Fibroblast of lung (primary cell): ENCODE measurements around the gene CHPF2.

ENCODE experiments used
- CTCF ChIP-seq, 2 donors: IDR thresholded peaks in 1 of 2; conservative IDR thresholded peaks in 1 of 2; 1 replicate in 1 of 2; 2 replicates in 1 of 2; pipeline ENCODE4 v1.5.1; 2011 to 2012; ENCODE audit warnings: low read length in 2 of 2, control low read depth in 1 of 2, inconsistent platforms in 1 of 2, low read depth in 1 of 2, mild to moderate bottlenecking in 1 of 2
- EZH2 ChIP-seq: IDR thresholded peaks from 2 replicates; pipeline ENCODE4 v1.5.1; 2012; ENCODE audit warnings: low read length, control low read depth, mild to moderate bottlenecking; ENCODE audit errors: missing control alignments

GRCh38 chr7:151244841-151245346, 12.6 kb downstream of the CHPF2 start:
- TF ChIP-seq CTCF (conservative IDR thresholded peaks at IDR 0.05 in 1 of 2, IDR thresholded peaks at IDR 0.05 in 1 of 2; ENCODE audit: low read depth in 1 of 2, low read length in 2 of 2) (no peak), EZH2 (no peak)
